H7 (cell line): ENCODE measurements around the gene SPACA5. TPM values are rescaled to one million over a fixed set of nuclear protein-coding genes. Genes with fewer than 3 reads are reported as not detected.

ENCODE experiments used
- DNase-seq: peaks from one replicate; pipeline ENCODE4 v3.0.0; 2012
- H3K27me3 ChIP-seq: 2 replicates; pipeline ENCODE4 v1.6.0; 2011; ENCODE audit warnings: mild to moderate bottlenecking, low read length; ENCODE audit not compliant: control insufficient read depth, insufficient read depth
- H3K36me3 ChIP-seq: replicated peaks from 2 replicates; pipeline ENCODE4 v1.5.1; 2011; ENCODE audit warnings: low read length; ENCODE audit not compliant: control insufficient read depth, insufficient read depth
- H3K4me3 ChIP-seq: 2 replicates; pipeline ENCODE4 v1.5.1; 2011; ENCODE audit warnings: low read depth, mild to moderate bottlenecking, control low read depth, low read length, moderate library complexity; ENCODE audit not compliant: insufficient read depth
- total RNA-seq: library from RNA; depleted of rRNA; stranded (reverse); fragments of >200 nt; shearing (Covaris generic); gene quantifications from 2 replicates; pipeline ENCODE4 v1.2.3, GENCODE V29; 2014; rRNA removed

The SPACA5 gene
- total RNA-seq, 1 experiment from 2014 or later, result not detected

GRCh38 chrX:48043056-48043455 lies 36.3 kb downstream of the SPACA5 start:
- no peaks in the 10 kb centered on the region for H3K27me3 ChIP-seq
- no peaks in the 10 kb centered on the region for H3K36me3 ChIP-seq

GRCh38 chrX:48045410-48046311 lies 38.9 kb downstream of the SPACA5 start:
- Histone ChIP-seq H3K36me3 (no peaks in the 10 kb centered on the region), H3K4me3 (no peak overlapping the region), H3K27me3 (no peaks in the 10 kb centered on the region)
- DNase-seq, result no peak

More at GRCh38 chrX:48043056-48043455, 36.3 kb downstream of the SPACA5 start:
- H3K4me3 ChIP-seq, result no peak overlapping the region
- DNase-seq, result no peak

DNA sequence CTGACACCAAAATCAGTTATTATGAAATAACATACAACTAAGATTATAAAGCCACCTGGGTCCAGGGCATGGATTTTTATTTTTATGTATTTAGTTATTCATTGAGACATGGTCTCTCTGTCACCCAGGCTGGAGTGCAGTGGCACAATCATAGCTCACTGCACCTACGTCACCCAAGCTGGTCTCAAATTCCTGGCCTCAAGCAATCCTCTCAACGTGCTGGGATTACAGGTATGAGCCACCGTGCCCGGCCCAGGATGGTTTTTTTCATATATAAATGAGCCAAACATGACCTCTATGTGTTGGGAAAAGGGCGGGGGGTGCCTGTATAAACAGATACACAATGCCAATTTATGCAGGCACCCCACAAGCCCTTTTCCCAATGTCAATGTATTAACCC lies 40.1 kb downstream of the SPACA5 start:
- no peak overlapping the region for H3K4me3 ChIP-seq
- H3K36me3 ChIP-seq, result no peaks in the 10 kb centered on the region
- no peak for DNase-seq
- no peaks in the 10 kb centered on the region for H3K27me3 ChIP-seq

- DNase-seq, result no peak
- no peak overlapping the region for H3K4me3 ChIP-seq
- H3K36me3 ChIP-seq, result peaks cover 1% of the 10 kb centered on the region; the same call in 1 of the 2 replicates
- no peaks in the 10 kb centered on the region for H3K27me3 ChIP-seq
Observed at GRCh38 chrX:48058621-48059295, 52.0 kb downstream of the SPACA5 start.

- DNase-seq, result no peak
- no peak overlapping the region for H3K4me3 ChIP-seq
- H3K27me3 ChIP-seq, result no peaks in the 10 kb centered on the region
- H3K36me3 ChIP-seq, result peaks cover 1% of the 10 kb centered on the region; the same call in 1 of the 2 replicates
Observed at GRCh38 chrX:48059296-48059639, 52.5 kb downstream of the SPACA5 start.

Other genes starting within 250 kb of the SPACA5 start
- 3.7 and 3.9 TPM in 2 replicates for gene ZNF81, start 170.1 kb upstream of the SPACA5 start, total RNA-seq
- gene ZNF182, start 3.0 kb upstream of the SPACA5 start, total RNA-seq, result 3.5 and 9.1 TPM in 2 replicates
- gene ZNF630, start 64.7 kb downstream of the SPACA5 start, total RNA-seq, result 1.0 and 1.4 TPM in 2 replicates
- gene SPACA5B, start 123.6 kb downstream of the SPACA5 start, total RNA-seq, result not detected in 2 replicates
- gene SSX5, start 189.8 kb downstream of the SPACA5 start, total RNA-seq, result not detected in 2 replicates
- 0.14 and 0.18 TPM in 2 replicates for gene SSX1, start 248.4 kb downstream of the SPACA5 start, total RNA-seq